Endothelial cell of umbilical vein (primary cell): ENCODE results near the gene A4GNT.

ENCODE experiments used
- CTCF ChIP-seq, 2 donors: IDR thresholded peaks; 1 replicate in 1 of 2; 2 replicates in 1 of 2; pipeline ENCODE4 v1.5.1; 2011; ENCODE audit warnings: low read length in 2 of 2, mild to moderate bottlenecking in 2 of 2, moderate library complexity in 2 of 2, control low read depth in 1 of 2, inconsistent platforms in 1 of 2, low read depth in 1 of 2; ENCODE audit not compliant: insufficient read depth in 1 of 2; ENCODE audit errors: extremely low read depth in 1 of 2
- EZH2 ChIP-seq: IDR thresholded peaks from 2 replicates; pipeline ENCODE4 v1.6.1; 2012; ENCODE audit warnings: borderline replicate concordance, low read depth, mild to moderate bottlenecking, moderate library complexity, low read length, inconsistent platforms; ENCODE audit not compliant: severe bottlenecking
- FOS ChIP-seq: IDR thresholded peaks from 2 replicates; pipeline ENCODE4 v1.6.1; 2011; ENCODE audit warnings: mild to moderate bottlenecking, low read length, moderate library complexity, borderline replicate concordance; ENCODE audit not compliant: insufficient read depth
- MAX ChIP-seq: IDR thresholded peaks from 2 replicates; pipeline ENCODE4 v1.6.1; 2011; ENCODE audit not compliant: insufficient read depth, insufficient read length
- POLR2A ChIP-seq: IDR thresholded peaks from 2 replicates; pipeline ENCODE4 v1.6.1; 2012; ENCODE audit warnings: low read depth, mild to moderate bottlenecking, control low read depth, low read length
- POLR2AphosphoS5 ChIP-seq: IDR thresholded peaks from 2 replicates; pipeline ENCODE4 v1.6.1; 2012; ENCODE audit warnings: low read depth, mild to moderate bottlenecking, control low read depth, low read length, moderate library complexity; ENCODE audit not compliant: insufficient read depth

- TF ChIP-seq FOS (no peak), CTCF (IDR thresholded peaks at IDR 0.05; ENCODE audit: extremely low read depth in 1 of 2, insufficient read depth in 1 of 2, low read depth in 1 of 2, low read length in 2 of 2) (no peak), POLR2A (no peak), EZH2 (no peak), MAX (no peak), POLR2AphosphoS5 (no peak)
Observed at GRCh38 chr3:138135146-138135832, 3.1 kb upstream of the A4GNT start.
